Lower leg skin (tissue), 4 donors: ENCODE measurements around the gene SSR4. TPM values are rescaled to one million over a fixed set of nuclear protein-coding genes. Genes with fewer than 3 reads are reported as not detected.

Experiments used
- DNase-seq, 2 donors: peaks; one replicate each; pipeline ENCODE4 v3.0.0-alpha.2; 2019; ENCODE audit warnings: low spot score in 2 of 2
- H3K4me3 ChIP-seq: fragments of 200-600 bp; sonication (generic); 2 replicates; pipeline ENCODE4 v1.5.1; 2017; ENCODE audit warnings: mild to moderate bottlenecking, low read depth; ENCODE audit not compliant: poor library complexity, severe bottlenecking
- POLR2A ChIP-seq, 2 donors: fragments of 450-650 bp; IDR thresholded peaks; one replicate each; pipeline ENCODE4 v1.6.1; 2016 to 2017; ENCODE audit warnings: antibody characterized with exemption in 2 of 2, mild to moderate bottlenecking in 1 of 2, moderate library complexity in 1 of 2
- WGBS, 2 donors: methylation state at CpG; one replicate each; pipeline ENCODE4 v1.1.5; 2018; 5-methylcytosine and 5-hydroxymethylcytosine counted together
- intact Hi-C: fragments of 100-400 bp; cut with DNase I; formaldehyde crosslinking; loops from one replicate; pipeline ENCODE4 v1.15.0; 2023; ENCODE audit warnings: low total_unique reads
- total RNA-seq, 4 donors: library from RNA; depleted of rRNA; stranded (reverse); fragments of >200 nt; gene quantifications; one replicate each; pipeline ENCODE4 v1.1.0, GENCODE V29; 2016
- TF ChIP-seq, protein P1 (sequence below), 3 donors: fragments of 450-650 bp; IDR thresholded peaks; one replicate each; pipeline ENCODE4 v1.5.1; 2016; ENCODE audit warnings: antibody characterized with exemption in 3 of 3, mild to moderate bottlenecking in 3 of 3, moderate library complexity in 2 of 3

Gene SSR4
- total RNA-seq, 4 donors from 2014 or later = 90.2 to 169 (median 156) TPM

DNA sequence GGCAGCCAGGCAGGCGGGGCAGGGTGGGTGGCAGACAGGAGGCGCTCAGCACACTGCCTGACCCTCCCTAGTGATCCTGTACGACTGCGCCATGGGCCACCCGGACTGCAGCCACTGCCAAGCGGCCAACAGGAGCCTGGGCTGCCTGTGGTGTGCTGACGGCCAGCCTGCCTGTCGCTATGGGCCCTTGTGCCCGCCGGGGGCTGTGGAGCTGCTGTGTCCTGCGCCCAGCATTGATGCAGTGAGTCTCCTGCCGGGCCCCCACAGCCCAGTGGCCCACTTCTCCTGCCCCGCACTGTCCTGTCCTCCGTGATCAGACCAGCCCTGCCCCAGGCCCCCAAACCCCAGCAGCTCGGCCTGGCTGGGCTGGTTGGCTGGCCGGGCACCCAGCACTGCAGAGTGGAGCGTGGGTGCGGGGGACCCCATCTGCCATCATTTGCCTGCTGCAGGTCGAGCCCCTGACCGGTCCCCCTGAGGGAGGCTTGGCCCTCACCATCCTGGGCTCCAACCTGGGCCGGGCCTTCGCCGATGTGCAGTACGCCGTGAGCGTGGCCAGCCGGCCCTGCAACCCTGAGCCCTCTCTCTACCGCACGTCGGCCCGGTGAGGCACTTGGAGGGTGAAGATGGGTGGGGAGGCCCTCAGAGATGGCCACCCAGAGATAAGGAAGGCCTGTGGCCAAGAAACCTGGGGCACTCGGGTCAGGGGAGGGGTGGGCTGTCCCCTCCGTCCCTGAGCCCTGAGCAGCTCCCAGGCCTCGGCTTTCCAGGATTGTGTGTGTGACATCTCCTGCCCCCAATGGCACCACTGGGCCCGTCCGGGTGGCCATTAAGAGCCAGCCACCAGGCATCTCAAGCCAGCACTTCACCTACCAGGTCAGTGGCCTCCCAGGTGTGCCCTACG lies 22.8 kb upstream of the SSR4 start:
- WGBS, 2 donors = 87 to 93% methylated on average over 2 to 30 of the region's 37 CpGs
- DNase-seq = no peak
- TF ChIP-seq, protein P1, sequence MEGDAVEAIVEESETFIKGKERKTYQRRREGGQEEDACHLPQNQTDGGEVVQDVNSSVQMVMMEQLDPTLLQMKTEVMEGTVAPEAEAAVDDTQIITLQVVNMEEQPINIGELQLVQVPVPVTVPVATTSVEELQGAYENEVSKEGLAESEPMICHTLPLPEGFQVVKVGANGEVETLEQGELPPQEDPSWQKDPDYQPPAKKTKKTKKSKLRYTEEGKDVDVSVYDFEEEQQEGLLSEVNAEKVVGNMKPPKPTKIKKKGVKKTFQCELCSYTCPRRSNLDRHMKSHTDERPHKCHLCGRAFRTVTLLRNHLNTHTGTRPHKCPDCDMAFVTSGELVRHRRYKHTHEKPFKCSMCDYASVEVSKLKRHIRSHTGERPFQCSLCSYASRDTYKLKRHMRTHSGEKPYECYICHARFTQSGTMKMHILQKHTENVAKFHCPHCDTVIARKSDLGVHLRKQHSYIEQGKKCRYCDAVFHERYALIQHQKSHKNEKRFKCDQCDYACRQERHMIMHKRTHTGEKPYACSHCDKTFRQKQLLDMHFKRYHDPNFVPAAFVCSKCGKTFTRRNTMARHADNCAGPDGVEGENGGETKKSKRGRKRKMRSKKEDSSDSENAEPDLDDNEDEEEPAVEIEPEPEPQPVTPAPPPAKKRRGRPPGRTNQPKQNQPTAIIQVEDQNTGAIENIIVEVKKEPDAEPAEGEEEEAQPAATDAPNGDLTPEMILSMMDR (IDR thresholded peaks at IDR 0.05) = no peak
- no peak for TF ChIP-seq POLR2A (IDR thresholded peaks at IDR 0.05)

DNA sequence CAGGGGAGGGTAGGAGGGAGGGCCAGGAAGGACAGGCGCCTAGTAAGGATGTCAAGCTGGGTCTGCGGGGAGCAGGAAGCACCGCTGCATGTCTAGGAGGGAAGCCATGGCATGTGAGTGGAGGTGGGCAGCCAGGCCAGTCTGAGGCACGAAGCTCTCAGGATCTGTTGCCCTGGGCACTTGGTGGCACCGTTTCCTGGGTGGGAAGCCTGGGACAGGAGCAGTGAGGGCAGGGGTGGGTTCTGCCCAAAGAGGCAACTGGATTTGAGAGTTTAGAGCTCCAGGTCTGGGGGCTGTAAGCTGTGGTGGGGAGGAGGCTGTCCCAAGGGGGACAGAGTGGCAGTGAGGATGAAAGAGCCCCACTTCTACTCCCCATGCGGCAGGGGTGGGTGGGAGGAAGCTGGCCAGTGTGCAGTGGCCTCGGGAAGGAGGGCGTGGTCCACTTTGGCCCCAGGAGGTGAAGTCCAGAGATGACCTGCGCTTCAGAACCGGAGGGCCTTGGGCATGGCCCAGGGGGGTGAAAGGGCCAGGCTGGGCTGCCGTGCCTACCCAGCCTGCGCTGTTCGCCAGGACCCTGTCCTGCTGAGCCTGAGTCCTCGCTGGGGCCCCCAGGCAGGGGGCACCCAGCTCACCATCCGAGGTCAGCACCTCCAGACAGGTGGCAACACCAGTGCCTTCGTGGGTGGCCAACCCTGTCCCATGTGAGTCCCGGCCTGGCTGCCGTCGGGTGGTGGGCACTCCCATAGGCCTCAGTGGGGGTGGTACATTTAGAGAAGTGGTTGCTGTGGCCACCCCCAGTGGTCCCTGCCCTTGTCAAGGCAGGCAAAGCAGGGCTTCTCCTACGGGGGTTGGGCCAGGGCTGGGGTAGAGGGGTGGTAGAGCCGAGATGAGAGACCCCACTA lies 21.9 kb upstream of the SSR4 start:
- no peak overlapping the region for H3K4me3 ChIP-seq
- TF ChIP-seq POLR2A (IDR thresholded peaks at IDR 0.05) = no peak
- TF ChIP-seq, protein P1 (IDR thresholded peaks at IDR 0.05) = no peak
- WGBS, 2 donors = 72 to 86% methylated on average over 5 to 21 of the region's 21 CpGs
- DNase-seq = no peak
- intact Hi-C loops = loop anchor here (5.0 kb wide), 1 partner anchor 1890 kb away; no protein-coding TSS in a partner anchor

More for the DNA sequence above, 22.8 kb upstream of the SSR4 start:
- no peak overlapping the region for H3K4me3 ChIP-seq
- intact Hi-C loops = loop anchor here (5.0 kb wide), 1 partner anchor 1889 kb away; no protein-coding TSS in a partner anchor

DNA sequence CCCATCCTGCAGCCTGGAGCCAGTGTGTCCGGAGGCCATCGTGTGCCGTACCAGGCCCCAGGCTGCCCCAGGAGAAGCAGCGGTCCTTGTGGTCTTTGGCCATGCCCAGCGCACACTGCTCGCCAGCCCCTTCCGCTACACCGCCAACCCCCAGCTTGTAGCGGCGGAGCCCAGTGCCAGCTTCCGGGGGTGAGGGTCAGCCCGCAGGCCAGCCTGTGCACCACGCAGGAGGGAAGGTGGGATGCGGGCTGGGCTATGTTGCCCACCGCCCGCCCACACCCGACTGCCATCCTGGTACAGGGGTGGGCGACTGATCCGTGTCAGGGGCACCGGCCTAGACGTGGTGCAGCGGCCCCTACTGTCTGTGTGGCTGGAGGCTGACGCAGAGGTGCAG lies 21.3 kb upstream of the SSR4 start:
- WGBS, 2 donors = 88% methylated on average over 10 of the region's 23 CpGs; no CpG with 5 or more reads in 1 of the 2 donors
- no peak overlapping the region for H3K4me3 ChIP-seq
- no peak for TF ChIP-seq POLR2A (IDR thresholded peaks at IDR 0.05)
- TF ChIP-seq, protein P1 (IDR thresholded peaks at IDR 0.05) = no peak
- DNase-seq = no peak
- intact Hi-C loops = loop anchor here (5.0 kb wide), 1 partner anchor 1891 kb away; no protein-coding TSS in a partner anchor

DNA sequence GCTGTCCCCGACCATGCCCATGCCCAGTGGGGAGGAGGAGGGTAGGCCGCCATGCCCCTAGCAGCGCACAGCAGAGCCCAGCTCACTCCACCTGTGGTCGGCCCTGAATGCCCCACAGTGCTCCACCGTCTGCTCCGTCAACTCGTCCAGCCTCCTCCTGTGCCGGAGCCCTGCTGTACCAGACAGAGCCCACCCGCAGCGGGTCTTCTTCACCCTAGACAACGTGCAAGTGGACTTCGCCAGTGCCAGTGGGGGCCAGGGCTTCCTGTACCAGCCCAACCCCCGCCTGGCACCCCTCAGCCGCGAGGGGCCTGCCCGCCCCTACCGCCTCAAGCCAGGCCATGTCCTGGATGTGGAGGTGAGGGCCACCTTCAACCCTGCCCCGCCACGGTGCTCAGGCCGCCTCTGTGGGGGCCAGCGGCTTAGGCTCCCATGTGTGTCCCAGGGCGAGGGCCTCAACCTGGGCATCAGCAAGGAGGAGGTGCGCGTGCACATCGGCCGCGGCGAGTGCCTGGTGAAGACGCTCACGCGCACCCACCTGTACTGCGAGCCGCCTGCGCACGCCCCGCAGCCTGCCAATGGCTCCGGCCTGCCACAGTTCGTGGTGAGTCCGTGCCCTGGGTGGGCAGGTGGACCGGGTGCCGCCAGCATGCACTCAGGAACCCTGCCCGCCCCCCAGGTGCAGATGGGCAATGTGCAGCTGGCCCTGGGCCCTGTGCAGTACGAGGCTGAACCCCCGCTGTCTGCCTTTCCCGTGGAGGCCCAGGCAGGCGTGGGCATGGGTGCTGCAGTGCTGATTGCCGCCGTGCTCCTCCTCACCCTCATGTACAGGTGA lies 20.5 kb upstream of the SSR4 start:
- TF ChIP-seq, protein P1 (IDR thresholded peaks at IDR 0.05) = no peak
- TF ChIP-seq POLR2A (IDR thresholded peaks at IDR 0.05) = no peak
- no peak overlapping the region for H3K4me3 ChIP-seq
- no peak for DNase-seq
- intact Hi-C loops = loop anchor here (5.0 kb wide), 1 partner anchor 1892 kb away; no protein-coding TSS in a partner anchor
- 88 to 94% methylated on average over 10 to 45 of the region's 48 CpGs for WGBS, 2 donors
